GM19372 (cell line): ENCODE measurements around the gene HIVEP2.

Experiments used
- ATAC-seq: cut with Tn5 transposase; IDR thresholded peaks from one replicate; pipeline ENCODE4 v1.9.1; 2021; ENCODE audit warnings: mild to moderate bottlenecking, low read depth, moderate library complexity; ENCODE audit not compliant: unreplicated experiment

The HIVEP2 gene

GRCh38 chr6:142896732-142897131, 48.2 kb downstream of the HIVEP2 start:
- no peak for ATAC-seq

GRCh38 chr6:142893088-142893487, 51.9 kb downstream of the HIVEP2 start:
- no peak for ATAC-seq

- no peak for ATAC-seq
These were observed 52.5 kb downstream of the HIVEP2 start for GRCh38 chr6:142892254-142893021.

- ATAC-seq, result no peak
These were observed 53.5 kb downstream of the HIVEP2 start for GRCh38 chr6:142891454-142891853.

- no peak for ATAC-seq
These were observed 56.5 kb downstream of the HIVEP2 start for GRCh38 chr6:142888456-142888855.

GRCh38 chr6:142887517-142887916, 57.5 kb downstream of the HIVEP2 start:
- ATAC-seq, result no peak

- peak; percentile 71 for ATAC-seq
These were observed 58.4 kb downstream of the HIVEP2 start for GRCh38 chr6:142886431-142887170.

GRCh38 chr6:142885182-142885867, 59.7 kb downstream of the HIVEP2 start:
- peak; percentile 61 for ATAC-seq

- no peak for ATAC-seq
These were observed 60.6 kb downstream of the HIVEP2 start for GRCh38 chr6:142884214-142885035.

GRCh38 chr6:142883011-142883410, 62.0 kb downstream of the HIVEP2 start:
- ATAC-seq, result no peak

GRCh38 chr6:142881761-142882160, 63.2 kb downstream of the HIVEP2 start:
- no peak for ATAC-seq

GRCh38 chr6:142881290-142881689, 63.7 kb downstream of the HIVEP2 start:
- no peak for ATAC-seq

GRCh38 chr6:142880201-142880600, 64.8 kb downstream of the HIVEP2 start:
- ATAC-seq, result no peak

- ATAC-seq, result no peak
These were observed 65.4 kb downstream of the HIVEP2 start for GRCh38 chr6:142879527-142879926.

- no peak for ATAC-seq
These were observed 65.9 kb downstream of the HIVEP2 start for GRCh38 chr6:142879076-142879475.

GRCh38 chr6:142878407-142878806, 66.6 kb downstream of the HIVEP2 start:
- no peak for ATAC-seq

- no peak for ATAC-seq
These were observed 70.3 kb downstream of the HIVEP2 start for GRCh38 chr6:142874676-142875075.

GRCh38 chr6:142872376-142872775, 72.6 kb downstream of the HIVEP2 start:
- ATAC-seq, result no peak

- ATAC-seq, result peak; percentile 82
These were observed 73.1 kb downstream of the HIVEP2 start for GRCh38 chr6:142871910-142872331.

GRCh38 chr6:142870787-142871415, 74.1 kb downstream of the HIVEP2 start:
- ATAC-seq, result no peak
